ENCODE measurements around the gene GID8. TPM values are rescaled to one million over a fixed set of nuclear protein-coding genes. Genes with fewer than 3 reads are reported as not detected.
A peak's percentile ranks its signal among the peaks of the same experiment; 100 is the strongest.

GID8 gene
- total RNA-seq, 1 experiment from 2014 or later = 25.8 TPM

DNA sequence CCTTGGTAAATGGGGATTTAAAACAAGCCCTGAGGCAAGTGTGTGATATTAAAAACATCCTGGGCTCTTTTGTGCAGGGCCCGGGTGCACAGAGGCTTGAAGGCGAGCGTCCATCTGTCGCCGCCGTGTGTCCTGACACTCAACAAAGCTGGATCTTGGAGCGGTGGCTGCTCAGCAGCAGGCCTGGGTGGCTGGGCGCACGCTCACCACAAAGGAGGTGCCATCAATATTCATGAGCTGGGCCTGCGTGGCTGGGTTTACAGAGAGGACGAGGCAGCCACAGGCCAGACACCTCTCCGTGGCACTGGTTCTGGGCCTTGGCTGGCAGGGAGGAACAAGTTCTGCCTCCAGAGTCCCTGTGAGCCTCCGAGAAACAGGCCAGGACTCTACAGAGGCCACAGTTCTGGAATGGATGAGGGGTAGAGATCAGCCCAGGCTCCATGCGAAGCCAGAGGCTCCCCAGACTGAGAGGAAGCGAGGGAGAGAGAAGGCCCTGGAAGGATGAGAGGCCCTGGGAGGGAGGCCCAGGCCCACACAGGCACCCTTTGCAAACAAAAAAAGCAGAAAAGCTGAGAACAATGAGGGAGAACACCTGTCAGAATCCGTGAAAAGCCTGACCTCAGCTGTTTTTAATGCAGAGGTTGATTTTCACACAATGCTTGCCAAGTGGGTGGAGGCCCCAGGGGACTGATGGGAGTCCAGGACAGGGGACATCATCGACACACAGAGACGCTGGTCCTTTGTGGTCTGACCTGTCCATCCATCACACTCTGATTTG is 46.9 kb downstream of the GID8 start:
- no peak for DNase-seq (ENCODE audit: low spot score)

DNA sequence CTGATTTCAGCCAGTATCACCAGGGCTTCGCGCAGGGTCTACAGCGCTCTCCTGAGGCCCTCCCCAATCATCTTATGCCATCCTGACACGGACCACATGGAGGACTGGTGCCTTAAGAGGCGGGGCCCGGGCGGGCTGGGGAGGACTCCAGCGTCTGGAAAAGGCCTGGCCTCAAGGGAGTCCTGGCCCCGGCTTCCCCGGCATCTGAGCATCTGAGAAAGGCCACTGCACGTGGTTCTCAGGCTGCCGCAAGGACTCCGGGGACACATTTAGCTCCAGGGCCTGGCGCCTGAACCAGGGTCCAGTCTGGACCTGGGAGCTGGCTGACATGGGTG is 47.5 kb downstream of the GID8 start:
- no peak for DNase-seq (ENCODE audit: low spot score)

DNA sequence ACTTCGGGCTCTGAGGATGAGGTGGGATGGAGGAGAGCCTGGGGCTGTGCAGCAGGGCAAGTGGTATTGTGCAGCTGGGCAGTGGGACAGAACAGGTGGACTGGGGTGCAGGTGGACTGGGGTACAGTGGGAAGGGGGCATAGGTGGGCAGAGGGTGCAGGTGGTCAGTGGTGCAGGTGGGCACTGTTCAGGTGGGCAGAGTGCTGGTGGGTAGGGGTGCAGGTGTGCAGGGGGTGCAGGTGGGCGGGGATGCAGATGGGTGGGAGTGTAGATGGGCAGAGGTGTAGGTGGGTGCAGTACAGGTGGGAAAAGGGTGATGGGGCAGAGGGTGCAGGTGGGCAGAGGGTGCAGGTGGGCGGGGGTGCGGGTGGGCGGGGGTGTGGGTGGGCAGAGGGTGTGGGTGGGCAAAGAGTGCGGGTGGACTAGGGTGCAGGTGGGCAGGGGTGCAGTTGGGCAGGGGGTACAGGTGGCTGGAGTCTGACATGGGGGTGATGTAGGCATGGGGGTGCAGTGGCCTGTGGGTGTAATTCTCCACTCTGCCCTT is 48.4 kb downstream of the GID8 start:
- no peak for DNase-seq (ENCODE audit: low spot score)

DNA sequence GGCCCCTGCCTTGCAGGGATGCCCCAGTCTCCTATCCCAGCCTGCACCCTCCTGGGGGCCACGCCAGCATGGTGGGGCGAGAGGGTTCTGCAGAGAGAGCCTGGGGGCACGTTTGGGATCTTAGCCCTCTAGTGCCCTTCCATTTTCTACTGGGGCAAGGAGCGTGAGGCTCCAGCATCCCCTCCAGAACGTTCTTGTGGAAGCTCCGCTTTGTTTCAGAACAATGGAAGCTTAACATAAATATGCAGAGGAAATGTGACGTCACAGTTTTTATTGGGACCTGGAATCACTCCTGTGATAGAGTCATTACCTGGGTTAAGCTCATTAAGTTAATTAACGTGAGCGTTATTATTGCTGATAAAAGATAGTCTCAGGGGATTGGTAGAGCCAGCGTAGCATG is 49.2 kb downstream of the GID8 start:
- DNase-seq (ENCODE audit: low spot score) = no peak

DNA sequence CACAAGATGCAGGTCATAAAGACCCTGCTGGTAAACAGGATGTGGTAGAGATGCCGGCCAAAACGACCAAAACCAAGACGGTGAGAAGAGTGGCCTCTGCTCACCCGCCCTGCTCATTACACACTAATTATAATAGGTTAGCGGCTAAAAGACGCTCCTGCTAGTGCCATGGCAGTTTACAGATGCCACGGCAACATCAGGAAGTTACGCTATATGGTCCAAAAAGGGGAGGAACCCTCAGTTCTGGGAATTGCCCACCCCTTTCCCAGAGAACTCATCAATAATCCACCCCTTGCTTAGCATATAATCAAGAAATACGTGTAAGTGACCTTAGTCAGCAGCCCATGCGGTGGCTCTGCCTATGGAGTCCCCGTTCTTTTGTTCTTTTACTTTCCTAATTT is 51.3 kb downstream of the GID8 start:
- peak; percentile 22 for DNase-seq (ENCODE audit: low spot score)

DNA sequence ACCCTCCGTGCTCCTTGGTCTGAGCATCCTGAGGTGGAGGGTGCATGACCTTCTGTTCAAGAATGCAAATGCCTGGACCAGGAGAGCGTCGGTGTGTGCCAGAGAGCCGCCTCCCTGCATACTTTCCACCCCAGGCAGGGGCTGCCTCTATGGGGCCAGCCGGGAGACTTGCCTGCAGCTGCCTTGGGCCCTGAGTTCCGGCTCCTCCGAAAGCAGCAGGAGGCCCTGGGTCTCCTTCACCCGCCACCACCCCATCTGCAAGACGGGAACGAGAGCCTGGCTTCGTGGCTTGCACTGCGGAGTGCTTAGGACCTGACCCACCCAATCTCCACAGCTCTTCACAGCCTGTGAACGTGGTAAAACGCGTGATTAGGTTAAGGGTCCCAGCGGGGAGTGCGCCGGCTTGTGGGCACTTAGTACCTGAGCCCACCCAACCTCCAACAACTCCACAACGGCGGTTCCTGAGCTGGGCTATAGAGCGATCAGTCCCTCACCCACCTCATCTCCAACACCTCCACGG is 52.4 kb downstream of the GID8 start:
- DNase-seq (ENCODE audit: low spot score) = no peak

DNA sequence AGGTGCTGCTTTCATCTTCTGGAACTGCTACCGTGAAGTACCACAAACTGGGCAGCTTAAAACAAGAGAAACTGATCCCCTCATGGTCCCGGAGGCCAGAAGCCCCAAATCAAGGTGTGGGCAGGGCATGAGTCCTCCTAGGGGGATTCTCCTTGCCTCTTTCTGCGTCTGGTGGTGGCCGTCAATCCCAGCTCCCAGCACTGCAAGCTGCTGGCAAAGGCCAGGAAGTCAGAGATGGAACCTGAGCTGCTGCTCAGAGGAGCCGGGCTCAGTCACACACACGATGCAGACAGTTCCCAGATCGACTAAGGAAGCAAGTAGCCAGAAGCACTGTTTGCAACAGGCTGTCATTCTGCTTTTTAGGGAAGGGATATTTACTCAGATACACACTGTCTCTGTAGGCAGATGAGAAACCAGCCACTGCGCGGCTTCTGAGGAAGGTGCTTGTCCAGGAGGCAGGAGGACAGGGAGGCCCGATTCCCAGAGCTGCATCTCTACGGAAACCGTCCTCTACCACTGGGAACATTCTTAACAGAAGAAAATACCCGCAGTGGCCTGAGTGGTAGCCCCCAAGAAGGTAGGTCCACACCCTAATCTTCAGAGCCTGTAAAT is 53.4 kb downstream of the GID8 start:
- DNase-seq (ENCODE audit: low spot score) = no peak

DNA sequence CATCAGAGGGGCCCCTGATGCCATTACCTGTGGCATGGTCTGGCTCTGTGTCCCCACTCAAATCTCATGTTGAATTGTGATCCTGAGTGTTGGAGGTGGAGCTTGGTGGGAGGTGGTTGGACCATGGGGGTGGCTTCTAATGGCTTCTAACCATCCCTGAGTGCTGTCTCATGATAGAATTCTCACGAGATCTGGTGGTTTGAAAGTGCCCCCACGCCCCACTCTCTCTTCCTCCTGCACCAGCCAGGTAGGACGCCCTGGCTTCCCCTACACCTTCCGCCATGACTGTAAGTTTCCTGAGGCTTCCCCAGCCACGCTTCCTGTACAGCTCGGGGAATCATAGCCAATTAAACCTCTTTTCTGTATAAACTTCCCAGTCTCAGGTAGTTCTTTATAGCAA is 53.9 kb downstream of the GID8 start:
- DNase-seq (ENCODE audit: low spot score) = no peak

DNA sequence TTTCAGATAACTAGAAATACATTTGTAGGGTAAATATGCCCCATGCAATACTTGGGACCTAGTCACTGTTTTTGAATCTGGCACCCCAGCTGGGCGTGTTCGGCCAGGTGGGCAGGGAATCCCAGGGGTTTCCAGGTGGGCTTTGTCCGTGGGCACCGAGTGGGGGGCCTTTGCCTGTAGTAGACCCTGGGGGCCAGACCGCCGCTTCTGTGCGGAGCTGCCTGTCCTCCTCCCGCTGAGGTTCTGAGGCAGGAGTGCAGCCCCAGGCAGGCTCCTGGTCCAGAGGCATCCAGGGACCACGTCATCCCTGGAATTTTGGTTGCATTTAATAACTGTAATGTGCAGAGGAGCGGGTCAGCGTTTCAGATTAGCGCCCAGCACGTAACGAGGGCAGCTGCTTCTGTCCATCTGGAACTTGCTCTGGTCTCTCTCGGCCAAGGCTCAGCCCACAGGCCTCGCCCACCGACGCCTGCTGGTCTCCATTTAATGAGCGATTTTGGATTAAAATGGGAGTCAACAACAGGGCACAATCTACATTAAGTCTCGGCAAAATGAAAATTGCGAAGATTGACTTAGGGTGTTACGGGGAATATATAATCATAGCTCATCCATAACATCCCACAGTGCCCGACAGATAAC is 56.0 kb downstream of the GID8 start:
- DNase-seq (ENCODE audit: low spot score) = no peak

DNA sequence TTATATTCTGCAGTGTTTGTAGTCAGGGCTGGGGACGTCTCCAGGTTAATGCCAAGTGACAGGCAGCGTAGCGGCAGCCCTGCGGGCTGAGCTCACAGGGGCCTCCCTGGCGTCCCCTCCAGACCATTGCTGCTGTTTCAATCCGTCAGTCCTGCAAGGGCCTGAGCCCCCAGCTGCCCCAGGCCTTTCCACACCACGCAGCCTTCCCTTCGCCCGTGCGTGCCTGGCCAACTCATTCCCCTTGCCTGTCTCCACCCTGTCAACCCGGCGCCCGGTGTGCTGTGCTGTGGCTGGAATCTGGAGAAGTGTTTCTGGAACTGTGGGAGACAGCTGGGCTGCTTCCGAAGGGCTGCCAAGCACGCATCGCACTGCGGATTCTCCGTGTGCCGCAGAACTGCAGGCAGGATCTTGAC is 56.9 kb downstream of the GID8 start:
- no peak for DNase-seq (ENCODE audit: low spot score)

DNA sequence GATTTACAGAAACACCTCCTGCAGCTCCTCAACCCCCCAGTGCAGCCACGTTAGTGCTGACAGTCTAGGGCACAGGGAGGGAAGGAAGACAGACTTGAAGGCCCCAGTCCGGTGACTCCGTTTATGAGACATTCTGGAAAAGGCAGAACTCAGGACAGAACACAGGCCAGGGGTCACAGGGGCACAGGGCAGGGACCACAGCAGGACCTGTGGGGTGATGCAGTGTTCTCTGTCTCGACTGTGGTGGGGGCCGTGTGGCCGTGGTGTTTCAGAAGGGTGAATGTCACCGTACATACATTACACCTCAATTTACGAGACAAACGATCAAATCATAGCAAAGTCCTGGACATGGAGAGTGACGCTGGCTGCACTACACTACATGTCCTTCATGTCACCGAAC is 57.5 kb downstream of the GID8 start:
- DNase-seq (ENCODE audit: low spot score) = no peak

DNA sequence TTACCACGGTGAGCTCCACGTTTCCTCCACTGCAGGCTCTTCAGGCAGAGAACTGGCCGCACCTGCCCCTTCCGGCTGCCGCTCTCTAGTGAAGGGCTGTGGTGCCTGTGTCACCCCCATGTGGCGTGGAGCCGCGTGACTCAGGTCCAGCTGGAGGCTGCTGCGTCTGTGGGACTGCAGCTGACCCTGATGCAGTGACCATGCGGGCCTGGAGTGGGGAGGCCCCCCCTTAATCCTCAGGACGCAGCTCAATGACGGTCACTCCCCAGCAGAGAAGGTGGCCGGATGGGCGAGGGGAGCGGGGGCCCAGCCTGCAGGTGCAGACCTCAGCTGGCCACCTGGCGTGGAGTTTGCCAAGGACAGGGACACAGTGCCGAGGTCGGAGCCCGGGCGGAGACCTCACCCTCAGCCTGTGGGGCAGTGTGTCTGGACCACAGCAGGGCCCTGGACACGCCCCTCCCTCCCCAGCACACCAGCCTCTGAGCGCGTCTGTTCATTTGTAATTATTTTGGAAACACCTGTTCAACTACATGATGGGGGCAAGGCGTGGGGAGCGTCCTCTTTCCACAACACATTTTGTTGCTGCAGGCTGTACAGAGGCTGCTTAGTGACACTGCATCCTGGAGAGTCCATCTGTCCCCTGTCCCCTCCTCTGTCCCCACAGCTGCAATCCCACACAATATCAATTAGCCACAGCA is 58.1 kb downstream of the GID8 start:
- DNase-seq (ENCODE audit: low spot score) = no peak

DNA sequence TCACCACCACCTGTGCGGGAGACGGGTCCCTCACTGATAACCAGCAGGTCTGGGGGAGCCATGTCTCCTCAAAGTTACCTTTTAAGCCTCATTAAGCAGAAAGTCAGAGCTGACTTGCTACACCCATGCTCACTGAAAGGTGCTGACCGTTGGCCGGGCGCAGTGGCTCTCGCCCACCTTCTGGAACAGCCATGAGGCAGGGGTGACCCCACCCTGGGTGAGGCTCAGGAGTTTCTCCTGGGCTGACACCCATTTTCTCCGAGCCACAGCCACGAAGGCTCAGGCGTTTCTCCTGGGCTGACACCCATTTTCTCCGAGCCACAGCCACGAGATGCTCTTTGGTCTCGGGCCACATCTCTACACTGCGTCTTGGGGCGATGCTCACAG is 58.6 kb downstream of the GID8 start:
- DNase-seq (ENCODE audit: low spot score) = no peak

DNA sequence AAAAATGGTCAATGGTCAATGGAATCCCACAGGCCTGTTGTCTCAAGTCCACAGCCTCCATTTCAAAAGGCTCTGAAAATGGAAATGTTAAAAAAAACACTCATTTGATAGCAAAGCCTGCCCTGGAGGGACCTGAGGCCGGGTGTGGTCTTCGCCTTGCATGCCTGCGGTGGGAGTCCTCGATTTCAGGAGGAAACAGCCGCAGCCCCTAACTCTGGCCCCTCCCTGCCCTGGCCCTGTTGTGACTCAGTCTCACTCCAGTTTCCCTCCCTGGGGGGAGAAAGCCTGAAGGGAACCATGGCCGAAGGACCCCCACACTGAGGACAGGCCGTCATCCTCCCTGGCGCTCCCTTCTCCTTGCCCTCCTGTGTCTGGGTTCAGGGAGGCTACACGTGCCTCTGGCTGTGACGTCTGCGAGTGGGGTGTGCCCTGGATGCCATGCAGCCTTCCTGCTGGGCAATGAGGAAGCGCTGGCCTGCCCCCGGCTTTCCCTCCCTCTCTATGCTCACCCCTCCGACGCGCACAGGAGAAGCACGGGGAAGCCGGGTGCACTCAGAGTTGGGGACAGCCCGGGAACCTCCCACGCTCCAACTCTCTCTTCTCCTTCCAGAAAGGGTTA is 59.6 kb downstream of the GID8 start:
- DNase-seq (ENCODE audit: low spot score) = no peak

Other genes starting within 250 kb of the GID8 start
- 8.3 and 9.0 TPM in 2 replicates for gene NTSR1, start 229.3 kb upstream of the GID8 start, total RNA-seq (2014; rRNA removed; shearing (Covaris generic))
- 60.5 and 63.2 TPM in 2 replicates for gene MRGBP, start 141.7 kb upstream of the GID8 start, total RNA-seq (2014; rRNA removed; shearing (Covaris generic))
- gene OGFR, start 133.3 kb upstream of the GID8 start, total RNA-seq (2014; rRNA removed; shearing (Covaris generic)) = 66.0 and 90.7 TPM in 2 replicates
- gene COL9A3, start 121.1 kb upstream of the GID8 start, total RNA-seq (2014; rRNA removed; shearing (Covaris generic)) = 1.9 and 2.8 TPM in 2 replicates
- 23.7 and 24.1 TPM in 2 replicates for gene TCFL5, start 76.3 kb upstream of the GID8 start, total RNA-seq (2014; rRNA removed; shearing (Covaris generic))
- gene DIDO1, start 11.6 kb upstream of the GID8 start, total RNA-seq (2014; rRNA removed; shearing (Covaris generic)) = 33.8 and 38.1 TPM in 2 replicates
- gene SLC17A9, start 14.6 kb downstream of the GID8 start, total RNA-seq (2014; rRNA removed; shearing (Covaris generic)) = not detected in 2 replicates
- gene BHLHE23, start 68.8 kb downstream of the GID8 start, total RNA-seq (2014; rRNA removed; shearing (Covaris generic)) = not detected in 2 replicates